Occipital lobe (tissue), 2 donors: Measurements from ENCODE around the gene ADAMTS9. TPM values are rescaled to one million over a fixed set of nuclear protein-coding genes. Genes with fewer than 3 reads are reported as not detected.

Source experiments
- DNase-seq: peaks from one replicate; lab custom pipeline; 2025; lab: John Stamatoyannopoulos, UW
- total RNA-seq: library from RNA; depleted of rRNA; stranded (reverse); fragments of >200 nt; gene quantifications from one replicate; pipeline ENCODE4 v1.2.3, GENCODE V29; 2014

Gene ADAMTS9
- total RNA-seq, 1 donor from 2014 or later = 17.3 TPM

- DNase-seq = no peak
These were observed 36.0 kb downstream of the ADAMTS9 start for GRCh38 chr3:64651741-64652241.

- no peak for DNase-seq
These were observed 36.5 kb downstream of the ADAMTS9 start for GRCh38 chr3:64651303-64651702.

- no peak for DNase-seq
These were observed 37.1 kb downstream of the ADAMTS9 start for GRCh38 chr3:64650715-64651114.

- DNase-seq = no peak
These were observed 37.6 kb downstream of the ADAMTS9 start for GRCh38 chr3:64650096-64650622.

GRCh38 chr3:64648927-64649906, 38.6 kb downstream of the ADAMTS9 start:
- DNase-seq = no peak

- no peak for DNase-seq
These were observed 40.0 kb downstream of the ADAMTS9 start for GRCh38 chr3:64647825-64648224.

- DNase-seq = no peak
These were observed 42.6 kb downstream of the ADAMTS9 start for GRCh38 chr3:64645243-64645642.

GRCh38 chr3:64644483-64644882, 43.3 kb downstream of the ADAMTS9 start:
- DNase-seq = no peak

- DNase-seq = no peak
These were observed 45.3 kb downstream of the ADAMTS9 start for GRCh38 chr3:64642327-64643151.

- DNase-seq = no peak
These were observed 48.8 kb downstream of the ADAMTS9 start for GRCh38 chr3:64638981-64639481.

- no peak for DNase-seq
These were observed 49.3 kb downstream of the ADAMTS9 start for GRCh38 chr3:64638511-64638910.

- DNase-seq = no peak
These were observed 53.4 kb downstream of the ADAMTS9 start for GRCh38 chr3:64634417-64634816.

- DNase-seq = no peak
These were observed 55.8 kb downstream of the ADAMTS9 start for GRCh38 chr3:64631951-64632350.

- DNase-seq = no peak
These were observed 60.1 kb downstream of the ADAMTS9 start for GRCh38 chr3:64627471-64628321.

GRCh38 chr3:64627042-64627441, 60.8 kb downstream of the ADAMTS9 start:
- no peak for DNase-seq

- DNase-seq = no peak
These were observed 62.4 kb downstream of the ADAMTS9 start for GRCh38 chr3:64625381-64625780.

GRCh38 chr3:64623125-64623524, 64.7 kb downstream of the ADAMTS9 start:
- no peak for DNase-seq

GRCh38 chr3:64621726-64622395, 65.9 kb downstream of the ADAMTS9 start:
- no peak for DNase-seq

GRCh38 chr3:64621275-64621674, 66.5 kb downstream of the ADAMTS9 start:
- DNase-seq = no peak

- no peak for DNase-seq
These were observed 67.8 kb downstream of the ADAMTS9 start for GRCh38 chr3:64620020-64620419.
